Naive thymus-derived CD4-positive, alpha-beta T cell (primary cell): ENCODE data around the gene MORC3. TPM values are rescaled to one million over a fixed set of nuclear protein-coding genes. Genes with fewer than 3 reads are reported as not detected.

Source experiments
- ATAC-seq: fragments of 150-1000 bp; cut with Tn5 transposase; 2 replicates; pipeline ENCODE4 v1.10.0; 2021; ENCODE audit warnings: mild to moderate bottlenecking, moderate library complexity
- CTCF ChIA-PET: fragments of 350-600 bp; sonication (Branson Sonifier 250); formaldehyde crosslinking; loops from one replicate; lab custom pipeline; 2021; ENCODE audit warnings: antibody characterized with exemption; lab: Charles Lee
- POLR2A ChIA-PET: fragments of 350-600 bp; sonication (Branson Sonifier 250); formaldehyde crosslinking; loops from one replicate; lab custom pipeline; 2021; ENCODE audit warnings: antibody characterized with exemption, inconsistent platforms; lab: Charles Lee
- DNase-seq, 9 donors: peaks; one replicate each; pipeline versions ENCODE4 v3.0.0 to v3.0.0-alpha.2; 2020 to 2022; ENCODE audit warnings: mixed read lengths in 1 of 9
- H3K27ac ChIP-seq: one replicate; pipeline ENCODE4 v1.7.0; 2013; ENCODE audit warnings: mild to moderate bottlenecking, low read depth, low read length, moderate library complexity
- H3K27me3 ChIP-seq, 2 donors: one replicate each; pipeline ENCODE4 v1.7.0; 2013; ENCODE audit warnings: low read length in 2 of 2, mild to moderate bottlenecking in 2 of 2, moderate library complexity in 2 of 2; ENCODE audit not compliant: control insufficient read depth in 2 of 2, insufficient read depth in 2 of 2
- H3K36me3 ChIP-seq, 3 experiments: 1 replicate in 2 of 3; 2 replicates in 1 of 3; pipeline ENCODE4 v1.7.0; 2013; ENCODE audit warnings: low read length in 3 of 3, mild to moderate bottlenecking in 3 of 3, moderate library complexity in 1 of 3; ENCODE audit not compliant: insufficient read depth in 3 of 3, control insufficient read depth in 2 of 3
- H3K4me1 ChIP-seq, 2 donors: one replicate each; pipeline ENCODE4 v1.7.0; 2013; ENCODE audit warnings: low read length in 2 of 2, mild to moderate bottlenecking in 2 of 2, moderate library complexity in 1 of 2; ENCODE audit not compliant: control insufficient read depth in 2 of 2, insufficient read depth in 2 of 2
- H3K4me3 ChIP-seq: 2 replicates; pipeline ENCODE4 v1.7.0; 2013; ENCODE audit warnings: mild to moderate bottlenecking, low read length
- H3K9me3 ChIP-seq, 3 experiments: 1 replicate in 2 of 3; 2 replicates in 1 of 3; pipeline ENCODE4 v1.7.0; 2013; ENCODE audit warnings: low read length in 3 of 3; ENCODE audit not compliant: control insufficient read depth in 2 of 3
- H3K27ac Mint-ChIP-seq, 9 donors: one replicate each; pipeline ENCODE4 v1.8.0; 2020 to 2022; ENCODE audit warnings: mixed read lengths in 9 of 9, mild to moderate bottlenecking in 8 of 9, moderate library complexity in 5 of 9, inconsistent platforms in 2 of 9
- H3K27me3 Mint-ChIP-seq, 5 donors: one replicate each; pipeline ENCODE4 v1.8.0; 2021 to 2022; ENCODE audit warnings: mixed read lengths in 5 of 5, mild to moderate bottlenecking in 1 of 5
- H3K36me3 Mint-ChIP-seq, 5 donors: one replicate each; pipeline ENCODE4 v1.8.0; 2020 to 2022; ENCODE audit warnings: mixed read lengths in 5 of 5, mild to moderate bottlenecking in 3 of 5, inconsistent platforms in 1 of 5
- H3K4me1 Mint-ChIP-seq, 7 donors: one replicate each; pipeline ENCODE4 v1.8.0; 2020 to 2022; ENCODE audit warnings: mixed read lengths in 7 of 7, mild to moderate bottlenecking in 3 of 7, inconsistent platforms in 1 of 7
- H3K4me3 Mint-ChIP-seq, 10 donors: one replicate each; pipeline ENCODE4 v1.8.0; 2020 to 2022; ENCODE audit warnings: mild to moderate bottlenecking in 10 of 10, mixed read lengths in 10 of 10, moderate library complexity in 6 of 10, inconsistent platforms in 2 of 10
- H3K9me3 Mint-ChIP-seq, 11 donors: one replicate each; pipeline ENCODE4 v1.8.0; 2020 to 2022; ENCODE audit warnings: mixed read lengths in 11 of 11, mild to moderate bottlenecking in 4 of 11, inconsistent platforms in 1 of 11, moderate library complexity in 1 of 11
- intact Hi-C, 2 donors: fragments of 100-400 bp; cut with micrococcal nuclease; formaldehyde crosslinking; loops; one replicate each; pipeline ENCODE4 v1.15.1; 2023
- polyA plus RNA-seq, 2 donors: library from polyadenylated mRNA; unstranded; fragments of 300-500 nt; fragmentation: Illumina TruSeq; gene quantifications; one replicate each; pipeline ENCODE4 v1.2.3, GENCODE V29; 2021
- total RNA-seq, 6 experiments: library from RNA in 5 of 6; stranded (reverse) in 5 of 6; gene quantifications; 1 replicate in 5 of 6; 2 replicates in 1 of 6; pipeline ENCODE4 v1.2.3 and lab custom pipeline; 2021 to 2026

MORC3 gene
- total and polyA plus RNA-seq, 7 experiments from 2014 or later = 29.3 to 123 (median 54.9) TPM

DNA sequence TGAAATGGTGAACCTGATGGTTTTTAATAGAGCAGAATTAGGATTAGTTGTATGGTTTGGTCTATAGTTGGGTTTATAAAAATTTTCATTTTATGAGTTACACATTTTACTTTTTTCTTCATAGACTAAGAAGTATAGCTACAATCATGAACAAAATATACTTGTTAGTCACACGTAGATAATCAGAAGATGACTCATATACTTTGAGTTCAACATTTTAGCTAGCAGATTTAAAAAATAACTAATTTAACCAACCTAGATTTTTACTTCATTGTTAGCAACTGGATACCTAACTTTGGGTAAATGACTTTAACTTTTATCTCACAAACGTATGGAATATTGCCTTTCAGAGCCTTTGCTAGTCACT is 27.9 kb downstream of the MORC3 start:
- no peak overlapping the region for H3K27ac ChIP-seq
- no peaks in the 10 kb centered on the region for H3K9me3 Mint-ChIP-seq
- H3K27me3 Mint-ChIP-seq = no peaks in the 10 kb centered on the region
- intact Hi-C loops = no loop called here
- H3K27me3 ChIP-seq = no peaks in the 10 kb centered on the region
- H3K4me3 ChIP-seq = no peak overlapping the region
- no peak overlapping the region for H3K4me3 Mint-ChIP-seq
- H3K36me3 Mint-ChIP-seq = peaks cover 10 to 34% (median 29%) of the 10 kb centered on the region in 5 donors
- ATAC-seq (no peak), DNase-seq (no peak)
- peaks cover 7 to 86% (median 11%) of the 10 kb centered on the region in 3 experiments for H3K36me3 ChIP-seq
- CTCF ChIA-PET = no interaction called here
- H3K9me3 ChIP-seq = no peaks in the 10 kb centered on the region
- POLR2A ChIA-PET = interaction anchor here (3.6 kb wide), 1 partner anchor 10 kb away, joined by 9 read pairs; no protein-coding TSS in a partner anchor
- no peaks in the 10 kb centered on the region for H3K4me1 ChIP-seq
- peaks cover 2 to 17% (median 7%) of the 10 kb centered on the region in 7 donors for H3K4me1 Mint-ChIP-seq
- peak overlapping the region in 5 of 9 donors; percentile 40 to 66 (median 47) for H3K27ac Mint-ChIP-seq

DNA sequence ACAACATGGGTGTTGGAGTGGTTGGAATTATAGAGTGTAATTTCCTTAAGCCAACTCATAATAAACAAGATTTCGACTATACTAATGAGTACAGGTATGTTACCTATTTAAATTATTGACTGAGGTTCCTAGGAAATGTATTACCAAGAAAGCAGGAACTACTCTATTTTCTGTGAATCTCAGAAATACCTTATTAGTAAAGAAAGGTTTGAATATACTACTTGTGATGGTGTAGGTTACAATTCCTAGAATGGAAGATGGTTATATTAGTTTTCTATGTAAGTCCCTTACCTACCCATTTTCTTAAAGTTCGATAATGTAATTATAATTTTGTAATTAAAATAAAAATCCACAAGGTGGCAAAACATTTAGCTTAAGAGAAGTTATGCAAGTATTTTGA is 29.3 kb downstream of the MORC3 start:
- Mint-ChIP-seq H3K27me3 (no peaks in the 10 kb centered on the region), H3K4me1 (peaks cover 2 to 17% (median 9%) of the 10 kb centered on the region in 7 donors), H3K27ac (peak overlapping the region in 1 of 9 donors; percentile 33), H3K36me3 (peaks cover 9 to 30% (median 28%) of the 10 kb centered on the region in 5 donors), H3K9me3 (no peaks in the 10 kb centered on the region), H3K4me3 (no peak overlapping the region)
- no peak overlapping the region for H3K4me3 ChIP-seq
- POLR2A ChIA-PET = no interaction called here
- DNase-seq (no peak), ATAC-seq (no peak)
- no peaks in the 10 kb centered on the region for H3K4me1 ChIP-seq
- H3K27ac ChIP-seq = no peak overlapping the region
- peaks cover 7 to 73% (median 11%) of the 10 kb centered on the region in 3 experiments for H3K36me3 ChIP-seq
- intact Hi-C loops = no loop called here
- no peaks in the 10 kb centered on the region for H3K27me3 ChIP-seq
- CTCF ChIA-PET = no interaction called here
- no peaks in the 10 kb centered on the region for H3K9me3 ChIP-seq

DNA sequence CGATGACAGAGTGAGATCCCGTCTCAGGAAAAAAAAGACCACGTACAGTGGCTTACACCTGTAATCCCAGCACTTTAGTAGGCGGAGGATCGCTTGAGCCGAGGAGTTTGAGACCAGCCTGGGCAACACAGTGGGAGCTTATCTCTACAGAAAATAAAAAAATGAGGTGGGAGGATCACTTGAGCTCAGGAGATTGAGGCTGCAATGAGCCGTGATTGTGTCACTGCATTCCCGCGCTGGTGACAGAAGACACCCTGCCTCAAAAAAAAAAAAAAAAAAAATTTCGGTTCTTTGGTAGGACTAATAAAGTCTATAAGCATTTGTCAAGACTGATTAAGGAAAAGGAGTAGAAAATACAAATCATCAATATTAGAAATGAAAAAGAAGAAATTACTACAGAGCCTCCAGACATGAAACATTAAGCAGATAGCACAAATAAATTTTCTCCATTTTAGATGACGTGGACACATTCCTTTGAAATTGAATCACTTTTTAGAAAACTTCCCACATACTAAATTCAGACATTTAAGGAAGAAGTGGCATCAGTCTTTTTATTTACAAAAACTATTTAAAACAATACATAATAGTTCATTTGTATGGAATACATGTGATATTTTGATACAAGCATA is 30.4 kb downstream of the MORC3 start:
- H3K4me1 Mint-ChIP-seq = peaks cover 3 to 27% (median 13%) of the 10 kb centered on the region in 7 donors
- CTCF ChIA-PET = no interaction called here
- no peak for ATAC-seq
- H3K36me3 Mint-ChIP-seq = peaks cover 4 to 31% (median 28%) of the 10 kb centered on the region in 5 donors
- Histone ChIP-seq H3K4me1 (no peaks in the 10 kb centered on the region), H3K27ac (no peak overlapping the region), H3K27me3 (no peaks in the 10 kb centered on the region), H3K36me3 (peaks cover 7 to 71% (median 11%) of the 10 kb centered on the region in 3 experiments), H3K4me3 (no peak overlapping the region), H3K9me3 (no peaks in the 10 kb centered on the region)
- POLR2A ChIA-PET = no interaction called here
- H3K27me3 Mint-ChIP-seq = no peaks in the 10 kb centered on the region
- DNase-seq = no peak
- H3K9me3 Mint-ChIP-seq = no peaks in the 10 kb centered on the region
- intact Hi-C loops = no loop called here
- peak overlapping the region in 3 of 9 donors; percentile 8 to 49 (median 41) for H3K27ac Mint-ChIP-seq
- no peak overlapping the region for H3K4me3 Mint-ChIP-seq

DNA sequence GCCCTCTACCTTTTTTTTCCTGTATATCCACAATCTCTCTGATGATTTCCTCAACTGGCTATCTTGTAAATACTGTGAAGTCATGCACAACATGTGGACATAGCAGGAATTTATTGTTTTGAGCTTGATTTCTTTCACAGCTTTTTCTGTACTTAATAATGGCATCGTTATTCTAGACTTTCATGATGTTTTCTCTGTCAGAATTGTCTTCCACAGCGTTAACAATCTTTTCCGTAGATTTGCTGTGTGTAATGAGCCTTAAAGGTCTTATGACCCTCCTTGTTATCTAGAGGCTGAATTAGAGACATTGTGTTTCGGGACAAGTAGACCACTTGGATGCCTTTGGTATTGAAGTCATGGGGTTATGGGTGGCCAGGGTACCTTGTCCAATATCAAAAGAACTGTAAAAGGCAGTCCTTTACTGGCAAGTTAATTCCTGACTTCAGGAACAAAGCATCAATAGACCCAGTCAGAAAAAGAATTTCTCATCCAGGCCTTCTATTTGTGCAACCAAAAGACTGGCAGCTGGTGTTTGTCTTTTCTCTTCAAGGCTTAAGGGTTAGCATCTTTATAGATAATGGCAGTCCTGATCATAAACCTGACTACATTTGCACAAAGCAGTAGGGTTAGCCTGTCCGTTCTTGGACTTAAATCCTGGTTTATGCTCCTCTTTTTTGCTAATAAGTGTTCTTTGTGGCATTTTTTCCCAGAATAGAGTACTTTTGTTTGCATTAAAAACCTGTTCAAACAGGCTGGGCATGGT is 35.1 kb downstream of the MORC3 start:
- H3K27me3 Mint-ChIP-seq = no peaks in the 10 kb centered on the region
- peak overlapping the region in 5 of 9 donors; percentile 32 to 47 (median 40) for H3K27ac Mint-ChIP-seq
- intact Hi-C loops = no loop called here
- no peak overlapping the region for H3K4me3 Mint-ChIP-seq
- peaks cover 3 to 19% (median 11%) of the 10 kb centered on the region in 7 donors for H3K4me1 Mint-ChIP-seq
- no peaks in the 10 kb centered on the region for H3K27me3 ChIP-seq
- no peak overlapping the region for H3K4me3 ChIP-seq
- H3K27ac ChIP-seq = no peak overlapping the region
- ChIA-PET CTCF (no interaction called here), POLR2A (interaction anchor here (0.7 kb wide), 1 partner anchor 68 kb away, joined by 3 read pairs; no protein-coding TSS in a partner anchor)
- no peaks in the 10 kb centered on the region for H3K4me1 ChIP-seq
- peaks cover 10 to 52% (median 13%) of the 10 kb centered on the region in 3 experiments for H3K36me3 ChIP-seq
- no peak for DNase-seq
- ATAC-seq = no peak
- H3K9me3 ChIP-seq = no peaks in the 10 kb centered on the region
- H3K9me3 Mint-ChIP-seq = no peaks in the 10 kb centered on the region
- H3K36me3 Mint-ChIP-seq = peaks cover 4 to 27% (median 19%) of the 10 kb centered on the region in 5 donors

DNA sequence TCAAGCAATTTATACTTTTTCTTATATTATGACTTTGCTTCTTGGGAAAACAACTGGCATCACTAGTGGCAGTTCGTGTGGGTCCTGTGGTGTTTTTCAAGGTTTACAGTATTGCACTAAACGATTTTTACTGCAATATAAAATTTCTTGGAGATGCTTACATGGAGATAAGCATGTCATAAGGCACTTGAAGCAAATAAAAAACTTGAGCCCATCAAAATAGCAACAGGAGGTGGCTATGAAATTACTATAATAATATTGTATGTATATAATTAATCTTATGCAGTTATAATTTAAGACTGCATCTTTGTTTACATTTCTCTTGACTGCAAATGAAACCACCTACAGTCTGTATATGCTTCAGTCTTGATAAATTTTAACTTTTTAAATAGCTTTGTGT is 35.9 kb downstream of the MORC3 start:
- POLR2A ChIA-PET = interaction anchor here (0.7 kb wide), 1 partner anchor 69 kb away, joined by 3 read pairs; no protein-coding TSS in a partner anchor

DNA sequence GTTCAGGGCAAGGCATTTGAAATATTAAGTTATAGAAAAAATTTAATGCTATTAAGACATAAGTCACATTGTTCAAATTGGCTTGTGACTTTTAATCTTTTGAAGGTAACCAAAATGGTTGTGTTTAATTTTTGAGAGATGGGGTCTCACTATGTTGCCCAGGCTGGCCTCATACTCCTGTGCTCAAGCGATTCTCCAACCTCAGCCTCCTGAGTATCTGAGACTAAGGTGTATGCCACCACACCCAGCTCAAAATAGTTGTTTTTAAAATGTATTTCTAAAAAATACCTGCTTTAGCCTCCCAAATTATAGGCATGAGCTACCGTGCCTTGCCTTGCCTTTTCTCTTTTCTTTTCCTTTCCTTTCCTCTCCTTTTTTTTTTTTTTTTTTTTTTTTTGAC is 39.2 kb downstream of the MORC3 start:
- Histone ChIP-seq H3K4me1 (no peaks in the 10 kb centered on the region), H3K4me3 (no peak overlapping the region), H3K9me3 (no peaks in the 10 kb centered on the region), H3K36me3 (peaks cover 15 to 73% (median 23%) of the 10 kb centered on the region in 3 experiments), H3K27ac (no peak overlapping the region), H3K27me3 (no peaks in the 10 kb centered on the region)
- Mint-ChIP-seq H3K4me1 (peaks cover 0 to 10% (median 7%) of the 10 kb centered on the region in 7 donors), H3K36me3 (peaks cover 10 to 36% (median 31%) of the 10 kb centered on the region in 5 donors), H3K4me3 (no peak overlapping the region), H3K27ac (peak overlapping the region in 3 of 9 donors; percentile 2 to 74 (median 67)), H3K27me3 (no peaks in the 10 kb centered on the region), H3K9me3 (no peaks in the 10 kb centered on the region)
- intact Hi-C loops = no loop called here
- ATAC-seq (no peak), DNase-seq (no peak)
- CTCF ChIA-PET = no interaction called here
- POLR2A ChIA-PET = no interaction called here

More for the DNA sequence above, 35.9 kb downstream of the MORC3 start:
- peaks cover 10 to 30% (median 23%) of the 10 kb centered on the region in 5 donors for H3K36me3 Mint-ChIP-seq
- no peak for DNase-seq
- ATAC-seq = no peak
- H3K4me3 Mint-ChIP-seq = no peak overlapping the region
- Histone ChIP-seq H3K4me1 (no peaks in the 10 kb centered on the region), H3K27me3 (no peaks in the 10 kb centered on the region), H3K4me3 (no peak overlapping the region), H3K9me3 (no peaks in the 10 kb centered on the region), H3K36me3 (peaks cover 15 to 54% (median 19%) of the 10 kb centered on the region in 3 experiments), H3K27ac (no peak overlapping the region)
- no peaks in the 10 kb centered on the region for H3K27me3 Mint-ChIP-seq
- H3K27ac Mint-ChIP-seq = no peak overlapping the region
- H3K9me3 Mint-ChIP-seq = no peaks in the 10 kb centered on the region
- intact Hi-C loops = no loop called here
- peaks cover 3 to 19% (median 11%) of the 10 kb centered on the region in 7 donors for H3K4me1 Mint-ChIP-seq
- CTCF ChIA-PET = interaction anchor here (0.6 kb wide), 1 partner anchor 242 kb away, joined by 7 read pairs; no protein-coding TSS in a partner anchor
